Endodermal cell (in vitro differentiated cells): Measurements from ENCODE around the gene PRR18. TPM values are rescaled to one million over a fixed set of nuclear protein-coding genes. Genes with fewer than 3 reads are reported as not detected.

Source experiments
- DNase-seq: peaks from one replicate; pipeline ENCODE4 v3.0.0-alpha.2; 2017
- H3K27ac ChIP-seq: 2 replicates; pipeline ENCODE4 v1.5.1; 2013; ENCODE audit warnings: mild to moderate bottlenecking, low read depth, low read length, moderate library complexity
- H3K27me3 ChIP-seq: 2 replicates; pipeline ENCODE4 v1.6.1; 2013; ENCODE audit warnings: mild to moderate bottlenecking, low read length, moderate library complexity; ENCODE audit not compliant: insufficient read depth, control insufficient read depth, poor library complexity, severe bottlenecking
- H3K36me3 ChIP-seq: 2 replicates; pipeline ENCODE4 v1.7.0; 2013; ENCODE audit warnings: mild to moderate bottlenecking, low read length, moderate library complexity; ENCODE audit not compliant: control insufficient read depth, insufficient read depth
- H3K4me1 ChIP-seq: one replicate; pipeline ENCODE4 v1.7.0; 2013; ENCODE audit warnings: low read length; ENCODE audit not compliant: control insufficient read depth, insufficient read depth
- H3K4me3 ChIP-seq: 2 replicates; pipeline ENCODE4 v1.5.1; 2013; ENCODE audit warnings: mild to moderate bottlenecking, low read length, moderate library complexity
- H3K9ac ChIP-seq: 2 replicates; pipeline ENCODE4 v1.6.1; 2013; ENCODE audit warnings: mild to moderate bottlenecking, low read length, moderate library complexity; ENCODE audit not compliant: poor library complexity, severe bottlenecking; ENCODE audit errors: extremely low read depth
- H3K9me3 ChIP-seq: 2 replicates; pipeline ENCODE4 v1.6.1; 2013; ENCODE audit warnings: mild to moderate bottlenecking, low read length, moderate library complexity; ENCODE audit not compliant: control insufficient read depth
- H3K27ac Mint-ChIP-seq: 2 replicates; pipeline ENCODE4 v1.8.0; 2020; ENCODE audit warnings: mixed read lengths
- H3K27me3 Mint-ChIP-seq: 2 replicates; pipeline ENCODE4 v1.8.0; 2021; ENCODE audit warnings: mild to moderate bottlenecking, mixed read lengths; ENCODE audit not compliant: insufficient read depth
- H3K36me3 Mint-ChIP-seq: 2 replicates; pipeline ENCODE4 v1.8.0; 2020; ENCODE audit warnings: low read depth, mixed read lengths
- H3K4me1 Mint-ChIP-seq: 2 replicates; pipeline ENCODE4 v1.8.0; 2020; ENCODE audit warnings: mixed read lengths
- H3K4me3 Mint-ChIP-seq: 2 replicates; pipeline ENCODE4 v1.8.0; 2020; ENCODE audit warnings: mild to moderate bottlenecking, moderate library complexity, mixed read lengths
- H3K9me3 Mint-ChIP-seq: 2 replicates; pipeline ENCODE4 v1.8.0; 2020; ENCODE audit warnings: mild to moderate bottlenecking, mixed read lengths
- whole genome bisulfite sequencing, 2 experiments: methylation state at CpG; one replicate each; pipeline versions ENCODE4 v1.1.5 to v1.1.7; 2013; ENCODE audit warnings: missing lambda C conversion rate in 2 of 2, mixed read lengths in 1 of 2; ENCODE audit not compliant: insufficient coverage in 1 of 2, insufficient read length in 1 of 2; 5-methylcytosine and 5-hydroxymethylcytosine counted together
- total RNA-seq, 2 donors: library from RNA; stranded (reverse); fragmentation: NEBNext Ultra II Directional in 1 of 2; extraction: Animal tissue kit (Norgen Biotek cat#: 25700) in 1 of 2; gene quantifications; 2 replicates in 1 of 2; 3 replicates in 1 of 2; pipeline ENCODE4 v1.2.1, GENCODE V29; 2021
- TF ChIP-seq, protein P1 (sequence below): fragments of 200-600 bp; sonication (generic); conservative IDR thresholded peaks from 2 replicates; pipeline ENCODE4 v1.5.0; 2021; ENCODE audit warnings: antibody characterized with exemption, mild to moderate bottlenecking

Gene PRR18
- total RNA-seq, 2 donors from 2014 or later, result 0.09 to 0.42 TPM

- no peaks in the 10 kb centered on the region for H3K36me3 Mint-ChIP-seq
- TF ChIP-seq, protein P1, sequence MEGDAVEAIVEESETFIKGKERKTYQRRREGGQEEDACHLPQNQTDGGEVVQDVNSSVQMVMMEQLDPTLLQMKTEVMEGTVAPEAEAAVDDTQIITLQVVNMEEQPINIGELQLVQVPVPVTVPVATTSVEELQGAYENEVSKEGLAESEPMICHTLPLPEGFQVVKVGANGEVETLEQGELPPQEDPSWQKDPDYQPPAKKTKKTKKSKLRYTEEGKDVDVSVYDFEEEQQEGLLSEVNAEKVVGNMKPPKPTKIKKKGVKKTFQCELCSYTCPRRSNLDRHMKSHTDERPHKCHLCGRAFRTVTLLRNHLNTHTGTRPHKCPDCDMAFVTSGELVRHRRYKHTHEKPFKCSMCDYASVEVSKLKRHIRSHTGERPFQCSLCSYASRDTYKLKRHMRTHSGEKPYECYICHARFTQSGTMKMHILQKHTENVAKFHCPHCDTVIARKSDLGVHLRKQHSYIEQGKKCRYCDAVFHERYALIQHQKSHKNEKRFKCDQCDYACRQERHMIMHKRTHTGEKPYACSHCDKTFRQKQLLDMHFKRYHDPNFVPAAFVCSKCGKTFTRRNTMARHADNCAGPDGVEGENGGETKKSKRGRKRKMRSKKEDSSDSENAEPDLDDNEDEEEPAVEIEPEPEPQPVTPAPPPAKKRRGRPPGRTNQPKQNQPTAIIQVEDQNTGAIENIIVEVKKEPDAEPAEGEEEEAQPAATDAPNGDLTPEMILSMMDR, result no peak
- 92 to 93% methylated on average over 7 to 10 of the region's 10 CpGs for WGBS, 2 experiments
These were observed 11.9 kb downstream of the PRR18 start for GRCh38 chr6:166296035-166296883.

DNA sequence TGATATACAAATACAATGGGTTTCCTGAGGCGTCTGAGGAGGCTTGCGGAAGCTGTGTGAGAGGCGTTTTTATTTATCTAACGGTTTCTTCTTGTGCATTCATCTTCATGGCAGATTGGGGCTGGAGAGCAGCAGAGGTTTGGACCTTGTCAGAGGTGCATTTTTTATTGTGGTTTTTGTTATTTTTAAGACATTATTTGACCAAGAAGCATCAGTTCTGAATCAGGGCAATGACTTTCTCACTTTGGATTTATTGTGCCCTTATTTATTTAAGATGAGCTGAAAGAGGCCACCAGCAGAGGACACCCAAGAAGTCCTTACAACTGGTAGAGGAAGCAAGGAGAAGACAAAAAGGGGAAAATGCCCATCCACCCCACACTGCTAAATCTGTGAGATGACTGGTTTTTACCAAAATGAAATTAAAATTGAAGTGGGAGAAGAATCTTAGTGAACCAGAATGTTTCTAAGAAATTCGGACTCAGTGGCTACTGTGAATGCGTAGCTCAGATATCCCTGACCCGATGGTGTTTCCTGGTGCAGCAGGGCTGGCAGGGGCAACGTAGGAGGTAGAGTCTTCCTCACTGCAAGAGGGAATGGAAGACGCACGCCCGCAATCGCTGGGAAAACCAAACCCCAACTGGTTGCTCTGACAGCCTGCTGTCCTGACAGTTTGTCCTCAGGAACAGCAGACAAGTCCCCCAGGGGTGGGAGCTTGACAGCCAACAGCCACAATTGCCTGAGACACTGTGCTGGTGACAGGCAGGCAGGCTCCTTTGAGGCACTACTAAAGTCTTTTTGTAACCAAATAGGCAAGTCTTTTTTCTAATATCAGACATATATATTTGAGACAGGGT lies 14.2 kb downstream of the PRR18 start:
- H3K4me1 ChIP-seq, result no peaks in the 10 kb centered on the region
- 85% methylated on average over 7 to 12 of the region's 12 CpGs for WGBS, 2 experiments
- H3K4me3 Mint-ChIP-seq, result no peak overlapping the region

More at GRCh38 chr6:166296035-166296883, 11.9 kb downstream of the PRR18 start:
- Histone ChIP-seq H3K9ac (no peak overlapping the region), H3K27me3 (peaks cover 2% of the 10 kb centered on the region), H3K4me3 (no peak overlapping the region), H3K36me3 (no peaks in the 10 kb centered on the region), H3K4me1 (no peaks in the 10 kb centered on the region), H3K27ac (no peak overlapping the region), H3K9me3 (peaks cover 5% of the 10 kb centered on the region)
- H3K4me3 Mint-ChIP-seq, result no peak overlapping the region
- no peaks in the 10 kb centered on the region for H3K4me1 Mint-ChIP-seq
- H3K27me3 Mint-ChIP-seq, result peaks cover 13% of the 10 kb centered on the region
- H3K27ac Mint-ChIP-seq, result no peak overlapping the region
- peaks cover 39% of the 10 kb centered on the region for H3K9me3 Mint-ChIP-seq
- DNase-seq, result no peak

More for the DNA sequence above, 14.2 kb downstream of the PRR18 start:
- peaks cover 32% of the 10 kb centered on the region for H3K9me3 Mint-ChIP-seq
- H3K4me3 ChIP-seq, result no peak overlapping the region
- H3K27ac ChIP-seq, result no peak overlapping the region
- no peak overlapping the region for H3K9ac ChIP-seq
- no peaks in the 10 kb centered on the region for H3K36me3 Mint-ChIP-seq
- DNase-seq, result no peak
- H3K36me3 ChIP-seq, result no peaks in the 10 kb centered on the region
- no peak overlapping the region for H3K27ac Mint-ChIP-seq
- H3K27me3 Mint-ChIP-seq, result peaks cover 13% of the 10 kb centered on the region
- H3K4me1 Mint-ChIP-seq, result no peaks in the 10 kb centered on the region
- peaks cover 4% of the 10 kb centered on the region for H3K27me3 ChIP-seq
- TF ChIP-seq, protein P1, result no peak
- H3K9me3 ChIP-seq, result peaks cover 5% of the 10 kb centered on the region
